Measurements from ENCODE around the gene BICC1. TPM values are rescaled to one million over a fixed set of nuclear protein-coding genes. Genes with fewer than 3 reads are reported as not detected.

BICC1 gene
- total RNA-seq, 1 experiment from 2014 or later, result 70.2 TPM

DNA sequence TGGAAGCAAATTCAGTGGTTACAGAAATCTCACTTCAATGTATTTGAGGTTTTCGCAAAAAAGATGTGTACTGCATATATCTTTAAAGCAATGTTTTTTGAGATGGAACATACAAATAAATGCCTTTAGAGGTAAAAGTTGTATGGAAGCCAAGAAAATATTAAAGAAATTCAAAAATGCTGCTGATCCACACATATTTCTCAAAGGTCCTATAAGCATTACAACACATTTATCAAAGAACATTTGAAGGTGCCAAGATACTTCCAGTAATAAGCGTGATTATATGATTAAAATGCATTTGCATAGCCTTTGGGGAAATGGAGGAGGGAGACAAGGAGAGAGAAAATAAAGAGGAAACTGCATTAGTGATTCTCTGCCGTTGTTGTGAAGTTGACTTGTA lies 260.1 kb downstream of the BICC1 start:
- Mint-ChIP-seq H3K4me1 (ENCODE audit: low read depth, unreplicated experiment) (peaks cover 17% of the 10 kb centered on the region), H3K9me3 (ENCODE audit: low read depth, unreplicated experiment) (no peaks in the 10 kb centered on the region), H3K36me3 (ENCODE audit: insufficient read depth, unreplicated experiment) (no peaks in the 10 kb centered on the region), H3K4me3 (ENCODE audit: low read depth, unreplicated experiment) (no peak overlapping the region), H3K27me3 (ENCODE audit: unreplicated experiment) (no peaks in the 10 kb centered on the region), H3K27ac (ENCODE audit: unreplicated experiment) (no peak overlapping the region)
- TF ChIP-seq, protein P1, sequence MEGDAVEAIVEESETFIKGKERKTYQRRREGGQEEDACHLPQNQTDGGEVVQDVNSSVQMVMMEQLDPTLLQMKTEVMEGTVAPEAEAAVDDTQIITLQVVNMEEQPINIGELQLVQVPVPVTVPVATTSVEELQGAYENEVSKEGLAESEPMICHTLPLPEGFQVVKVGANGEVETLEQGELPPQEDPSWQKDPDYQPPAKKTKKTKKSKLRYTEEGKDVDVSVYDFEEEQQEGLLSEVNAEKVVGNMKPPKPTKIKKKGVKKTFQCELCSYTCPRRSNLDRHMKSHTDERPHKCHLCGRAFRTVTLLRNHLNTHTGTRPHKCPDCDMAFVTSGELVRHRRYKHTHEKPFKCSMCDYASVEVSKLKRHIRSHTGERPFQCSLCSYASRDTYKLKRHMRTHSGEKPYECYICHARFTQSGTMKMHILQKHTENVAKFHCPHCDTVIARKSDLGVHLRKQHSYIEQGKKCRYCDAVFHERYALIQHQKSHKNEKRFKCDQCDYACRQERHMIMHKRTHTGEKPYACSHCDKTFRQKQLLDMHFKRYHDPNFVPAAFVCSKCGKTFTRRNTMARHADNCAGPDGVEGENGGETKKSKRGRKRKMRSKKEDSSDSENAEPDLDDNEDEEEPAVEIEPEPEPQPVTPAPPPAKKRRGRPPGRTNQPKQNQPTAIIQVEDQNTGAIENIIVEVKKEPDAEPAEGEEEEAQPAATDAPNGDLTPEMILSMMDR (IDR thresholded peaks at IDR 0.05; ENCODE audit: unreplicated experiment), result no peak
- CTCF ChIA-PET, result no interaction called here
- BruUV-seq (replicated peaks), result no TSS peak
- no peak for DNase-seq
- intact Hi-C loops (cut with micrococcal nuclease; ENCODE audit: unreplicated experiment), result no loop called here

DNA sequence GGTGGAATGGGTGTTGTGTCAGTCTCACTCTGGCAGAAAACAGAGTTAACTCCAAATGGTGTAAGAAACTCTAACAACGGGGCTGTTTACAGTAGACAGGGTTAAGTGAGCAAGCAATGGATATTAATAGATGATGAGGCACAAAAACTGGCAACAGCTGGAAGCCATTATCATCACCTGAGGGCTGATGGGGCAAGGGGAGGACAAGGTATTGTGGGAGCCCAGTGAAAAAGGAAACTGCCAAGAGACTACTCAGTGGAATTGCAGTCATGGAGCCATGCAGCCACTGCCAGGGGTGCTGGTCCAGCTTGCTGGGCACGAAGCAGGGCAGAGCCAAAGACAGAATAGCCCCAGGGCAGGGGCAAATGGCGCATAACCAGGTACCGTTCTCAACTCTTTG lies 260.7 kb downstream of the BICC1 start:
- CTCF ChIA-PET, result no interaction called here
- Mint-ChIP-seq H3K4me3 (ENCODE audit: low read depth, unreplicated experiment) (no peak overlapping the region), H3K27ac (ENCODE audit: unreplicated experiment) (no peak overlapping the region), H3K9me3 (ENCODE audit: low read depth, unreplicated experiment) (no peaks in the 10 kb centered on the region), H3K36me3 (ENCODE audit: insufficient read depth, unreplicated experiment) (no peaks in the 10 kb centered on the region), H3K27me3 (ENCODE audit: unreplicated experiment) (no peaks in the 10 kb centered on the region), H3K4me1 (ENCODE audit: low read depth, unreplicated experiment) (peaks cover 17% of the 10 kb centered on the region)
- DNase-seq, result no peak
- TF ChIP-seq, protein P1 (IDR thresholded peaks at IDR 0.05; ENCODE audit: unreplicated experiment), result no peak
- intact Hi-C loops (cut with micrococcal nuclease; ENCODE audit: unreplicated experiment), result no loop called here
- no TSS peak for BruUV-seq (replicated peaks)

DNA sequence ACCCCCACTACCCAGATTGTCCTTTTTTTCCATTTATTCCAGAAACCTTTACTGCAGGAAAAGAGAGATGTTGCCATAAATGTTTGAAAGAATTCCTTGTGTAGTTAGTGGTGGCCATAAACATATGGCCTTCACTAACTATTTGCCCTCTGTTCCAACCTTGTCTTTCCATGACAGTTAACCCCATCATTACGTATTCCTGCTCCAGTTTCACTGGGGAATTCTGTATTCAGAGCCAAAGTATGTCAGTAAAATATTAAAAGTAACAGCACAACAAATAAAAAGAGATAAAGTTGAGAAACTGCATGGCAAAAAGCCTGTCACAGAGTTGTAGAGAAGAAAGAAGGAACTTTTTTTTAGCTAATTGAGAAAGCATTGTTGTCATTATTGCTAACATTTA lies 261.3 kb downstream of the BICC1 start:
- H3K4me3 Mint-ChIP-seq (ENCODE audit: low read depth, unreplicated experiment), result no peak overlapping the region
- CTCF ChIA-PET, result no interaction called here
- H3K9me3 Mint-ChIP-seq (ENCODE audit: low read depth, unreplicated experiment), result no peaks in the 10 kb centered on the region
- H3K27me3 Mint-ChIP-seq (ENCODE audit: unreplicated experiment), result no peaks in the 10 kb centered on the region
- no peak for DNase-seq
- no peak overlapping the region for H3K27ac Mint-ChIP-seq (ENCODE audit: unreplicated experiment)
- peaks cover 17% of the 10 kb centered on the region for H3K4me1 Mint-ChIP-seq (ENCODE audit: low read depth, unreplicated experiment)
- BruUV-seq (replicated peaks), result no TSS peak
- TF ChIP-seq, protein P1 (IDR thresholded peaks at IDR 0.05; ENCODE audit: unreplicated experiment), result no peak
- H3K36me3 Mint-ChIP-seq (ENCODE audit: insufficient read depth, unreplicated experiment), result no peaks in the 10 kb centered on the region
- intact Hi-C loops (cut with micrococcal nuclease; ENCODE audit: unreplicated experiment), result no loop called here

DNA sequence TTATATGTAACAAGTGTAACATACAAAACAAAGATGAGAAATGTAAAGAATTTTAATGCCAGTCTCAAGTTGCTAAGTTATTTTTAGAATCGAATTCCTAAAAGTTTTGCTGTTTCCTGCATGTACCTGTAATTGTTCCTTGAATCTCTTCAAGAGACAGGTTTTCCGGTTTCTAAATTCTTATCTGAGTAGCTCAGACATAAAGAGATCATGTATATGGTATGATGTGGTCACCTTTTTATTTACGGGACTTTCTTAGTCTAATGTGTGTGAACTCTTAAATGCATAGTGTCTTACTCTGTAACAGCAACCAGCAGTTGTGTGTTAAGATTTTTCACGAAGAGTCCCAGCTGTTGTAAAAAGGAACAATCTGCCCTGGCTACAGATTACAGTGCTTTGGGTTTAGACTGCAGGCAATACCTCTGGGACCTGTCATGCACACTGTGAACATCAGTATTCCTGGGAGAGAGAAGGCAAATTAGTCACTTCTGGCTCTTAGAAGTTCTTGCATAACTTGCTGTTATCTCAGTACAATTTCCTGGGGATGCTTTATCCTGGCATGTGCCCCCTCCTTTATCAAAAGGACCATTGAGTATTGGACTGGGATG lies 263.4 kb downstream of the BICC1 start:
- no TSS peak for BruUV-seq (replicated peaks)
- intact Hi-C loops (cut with micrococcal nuclease; ENCODE audit: unreplicated experiment), result no loop called here
- H3K4me1 Mint-ChIP-seq (ENCODE audit: low read depth, unreplicated experiment), result peaks cover 26% of the 10 kb centered on the region
- H3K4me3 Mint-ChIP-seq (ENCODE audit: low read depth, unreplicated experiment), result no peak overlapping the region
- CTCF ChIA-PET, result interaction anchor here (0.7 kb wide), 1 partner anchor 522 kb away, joined by 3 read pairs; no protein-coding TSS in a partner anchor
- DNase-seq, result no peak
- H3K36me3 Mint-ChIP-seq (ENCODE audit: insufficient read depth, unreplicated experiment), result no peaks in the 10 kb centered on the region
- TF ChIP-seq, protein P1 (IDR thresholded peaks at IDR 0.05; ENCODE audit: unreplicated experiment), result no peak
- no peaks in the 10 kb centered on the region for H3K27me3 Mint-ChIP-seq (ENCODE audit: unreplicated experiment)
- no peaks in the 10 kb centered on the region for H3K9me3 Mint-ChIP-seq (ENCODE audit: low read depth, unreplicated experiment)
- no peak overlapping the region for H3K27ac Mint-ChIP-seq (ENCODE audit: unreplicated experiment)
